Right cardiac atrium (tissue), 5 donors: Measurements from ENCODE around the gene RSAD1. TPM values are rescaled to one million over a fixed set of nuclear protein-coding genes. Genes with fewer than 3 reads are reported as not detected.

Experiments used
- ATAC-seq, 2 donors: fragments of 200-7000 bp; cut with Tn5 transposase; one replicate each; pipeline versions ENCODE4 v1.8.0 to v1.9.1; 2020; ENCODE audit warnings: moderate library complexity in 2 of 2, mild to moderate bottlenecking in 1 of 2
- DNase-seq, 3 donors: peaks; one replicate each; pipeline ENCODE4 v3.0.0-alpha.2; 2020
- H3K27ac ChIP-seq: one replicate; pipeline ENCODE4 v1.5.1; 2013; ENCODE audit warnings: mild to moderate bottlenecking, low read length, control low read depth, moderate library complexity
- H3K27me3 ChIP-seq: one replicate; pipeline ENCODE4 v1.6.1; 2013; ENCODE audit not compliant: control insufficient read depth, insufficient read depth
- H3K4me1 ChIP-seq: one replicate; pipeline ENCODE4 v1.6.1; 2013; ENCODE audit warnings: low read length; ENCODE audit not compliant: control insufficient read depth, insufficient read depth
- H3K4me3 ChIP-seq: one replicate; pipeline ENCODE4 v1.5.1; 2013; ENCODE audit warnings: low read length, control low read depth
- H3K9me3 ChIP-seq: one replicate; pipeline ENCODE4 v1.6.1; 2013; ENCODE audit warnings: low read length; ENCODE audit not compliant: control insufficient read depth
- WGBS: extraction: QIAGEN DNeasy Blood & Tissue Kit; methylation state at CpG from one replicate; pipeline ENCODE4 v1.1.7; 2013; 5-methylcytosine and 5-hydroxymethylcytosine counted together
- intact Hi-C, 4 donors: fragments of 100-400 bp; cut with DNase I; formaldehyde crosslinking; loops; one replicate each; pipeline versions ENCODE4 v1.11.0 to v1.14.0; 2022 to 2023
- polyA plus RNA-seq: library from polyadenylated mRNA; stranded (reverse); fragments of 200-250 nt; gene quantifications from one replicate; pipeline ENCODE4 v1.2.3, GENCODE V29; 2013
- total RNA-seq, 4 donors: library from RNA; stranded (reverse); fragmentation: NEBNext Ultra II Directional; extraction: Animal tissue kit (Norgen Biotek cat#: 25700); gene quantifications; one replicate each; pipeline ENCODE4 v1.2.1, GENCODE V29; 2021
- donor health status: healthy with polysubstance abuse.
- donor health status: DM: no; HTN: yes; CAD: no.
- donor health status: DM: no; HTN: no; CAD: no.
- donor health status: DM: no; HTN: yes; CAD: no; lungs with severe emphysema.
- donor health status: DM: yes; HTN: yes; CAD: no.

Gene RSAD1
- total and polyA plus RNA-seq, 5 donors = 23.9 to 38.5 (median 28.8) TPM

- ATAC-seq (no peak), DNase-seq (peak in 2 of 3 donors; percentile 7 to 9)
- Histone ChIP-seq H3K4me3 (no peak overlapping the region), H3K9me3 (no peaks in the 10 kb centered on the region), H3K27ac (no peak overlapping the region), H3K27me3 (no peaks in the 10 kb centered on the region), H3K4me1 (no peaks in the 10 kb centered on the region)
- intact Hi-C loops = no loop called here
- WGBS = 92% methylated on average over 10 of the region's 10 CpGs
These were observed 44.1 kb downstream of the RSAD1 start for GRCh38 chr17:50522766-50523165.

DNA sequence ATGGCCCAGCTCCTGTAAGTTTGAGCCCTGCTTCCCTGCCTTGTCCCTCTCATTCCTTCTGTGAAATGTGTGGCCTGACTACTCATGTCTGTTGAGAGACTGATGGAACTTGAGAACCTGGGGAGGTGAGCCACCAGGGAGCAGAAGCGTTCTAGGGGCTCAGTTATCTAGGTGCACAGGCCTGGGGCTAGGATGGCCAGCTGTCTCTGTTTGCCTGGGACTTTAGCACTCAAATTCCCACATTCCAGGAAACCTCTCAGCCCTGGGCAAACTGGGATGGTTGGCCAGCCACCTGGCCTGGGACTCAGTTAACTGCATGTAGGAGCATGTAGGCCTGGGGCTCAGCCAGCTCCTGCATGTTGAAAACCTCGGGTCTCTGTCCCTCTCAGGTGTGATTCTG lies 44.5 kb downstream of the RSAD1 start:
- Histone ChIP-seq H3K27ac (no peak overlapping the region), H3K9me3 (no peaks in the 10 kb centered on the region), H3K4me3 (no peak overlapping the region), H3K4me1 (no peaks in the 10 kb centered on the region), H3K27me3 (no peaks in the 10 kb centered on the region)
- peak in 2 of 3 donors; percentile 3 to 24 for DNase-seq
- no peak for ATAC-seq
- WGBS = 79% methylated on average over 2 of the region's 2 CpGs
- intact Hi-C loops = no loop called here

DNA sequence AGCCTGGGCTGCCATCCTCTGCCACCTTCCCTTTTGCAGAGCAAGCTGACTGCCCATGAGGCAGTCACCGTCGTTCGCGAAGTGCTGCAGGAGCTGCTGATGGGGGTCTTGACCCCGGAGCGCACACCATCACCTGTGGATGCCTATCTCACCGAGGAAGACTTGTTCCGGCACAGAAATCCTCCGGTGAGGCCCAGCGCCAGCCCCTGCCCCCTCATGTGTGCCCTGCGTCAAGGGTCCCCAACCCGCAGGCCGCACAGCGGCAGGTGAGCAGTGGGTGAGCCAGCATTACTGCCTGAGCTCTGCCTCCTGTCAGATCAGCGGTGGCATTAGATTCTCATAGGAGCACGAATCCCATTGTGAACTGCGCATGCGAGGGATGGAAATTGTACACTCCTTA lies 46.2 kb downstream of the RSAD1 start:
- no peaks in the 10 kb centered on the region for H3K4me1 ChIP-seq
- no peaks in the 10 kb centered on the region for H3K27me3 ChIP-seq
- H3K4me3 ChIP-seq = no peak overlapping the region
- no peak overlapping the region for H3K27ac ChIP-seq
- ATAC-seq (no peak), DNase-seq (peak in 1 of 3 donors; percentile 21)
- 91% methylated on average over 18 of the region's 18 CpGs for WGBS
- intact Hi-C loops = no loop called here
- no peaks in the 10 kb centered on the region for H3K9me3 ChIP-seq

GRCh38 chr17:50527155-50527762 lies 48.6 kb downstream of the RSAD1 start:
- DNase-seq (no peak), ATAC-seq (no peak)
- intact Hi-C loops = no loop called here
- Histone ChIP-seq H3K4me1 (peaks cover 3% of the 10 kb centered on the region), H3K4me3 (no peak overlapping the region), H3K27me3 (no peaks in the 10 kb centered on the region), H3K9me3 (no peaks in the 10 kb centered on the region), H3K27ac (no peak overlapping the region)
- whole genome bisulfite sequencing = 61% methylated on average over 5 of the region's 5 CpGs

GRCh38 chr17:50527949-50528474 lies 49.4 kb downstream of the RSAD1 start:
- Histone ChIP-seq H3K27ac (no peak overlapping the region), H3K27me3 (no peaks in the 10 kb centered on the region), H3K4me3 (no peak overlapping the region), H3K9me3 (no peaks in the 10 kb centered on the region), H3K4me1 (peaks cover 3% of the 10 kb centered on the region)
- intact Hi-C loops = no loop called here
- WGBS = 92% methylated on average over 4 of the region's 4 CpGs
- ATAC-seq = no peak
- DNase-seq = no peak

GRCh38 chr17:50529849-50530248 lies 51.2 kb downstream of the RSAD1 start:
- no peak overlapping the region for H3K27ac ChIP-seq
- intact Hi-C loops = loop anchor here in 3 of 4 donors (5.0 to 10.0 kb wide), 2 partner anchors 45 to 48 kb away; no protein-coding TSS in a partner anchor
- 88% methylated on average over 7 of the region's 7 CpGs for WGBS
- DNase-seq = no peak
- H3K9me3 ChIP-seq = no peaks in the 10 kb centered on the region
- H3K27me3 ChIP-seq = no peaks in the 10 kb centered on the region
- no peak for ATAC-seq
- peaks cover 3% of the 10 kb centered on the region for H3K4me1 ChIP-seq
- H3K4me3 ChIP-seq = no peak overlapping the region

GRCh38 chr17:50531428-50532025 lies 52.9 kb downstream of the RSAD1 start:
- Histone ChIP-seq H3K4me3 (no peak overlapping the region), H3K27me3 (no peaks in the 10 kb centered on the region), H3K9me3 (no peaks in the 10 kb centered on the region), H3K4me1 (peaks cover 3% of the 10 kb centered on the region), H3K27ac (no peak overlapping the region)
- 57% methylated on average over 6 of the region's 6 CpGs for WGBS
- ATAC-seq (no peak), DNase-seq (no peak)
- intact Hi-C loops = loop anchor here in 3 of 4 donors (5.0 to 10.0 kb wide), 2 partner anchors 47 to 49 kb away; no protein-coding TSS in a partner anchor

- 1% methylated on average over 21 of the region's 21 CpGs for WGBS
- no peak for DNase-seq
- H3K4me1 ChIP-seq = peaks cover 3% of the 10 kb centered on the region
- H3K27me3 ChIP-seq = no peaks in the 10 kb centered on the region
- H3K9me3 ChIP-seq = no peaks in the 10 kb centered on the region
- peak; percentile 29 to 40 for ATAC-seq
- peak within 1 kb of the TSS; percentile 28 for H3K27ac ChIP-seq
- intact Hi-C loops = loop anchor here in 3 of 4 donors (5.0 to 10.0 kb wide), 2 partner anchors 48 to 50 kb away; no protein-coding TSS in a partner anchor
- peak within 1 kb of the TSS; percentile 20 for H3K4me3 ChIP-seq
These were observed 53.9 kb downstream of the RSAD1 start, which contains the start of gene EPN3 for GRCh38 chr17:50532452-50533024. TSS of gene EPN3 (plus strand) at chr17:50532735. CDS start at chr17:50536557, 3,822 bp downstream.

DNA sequence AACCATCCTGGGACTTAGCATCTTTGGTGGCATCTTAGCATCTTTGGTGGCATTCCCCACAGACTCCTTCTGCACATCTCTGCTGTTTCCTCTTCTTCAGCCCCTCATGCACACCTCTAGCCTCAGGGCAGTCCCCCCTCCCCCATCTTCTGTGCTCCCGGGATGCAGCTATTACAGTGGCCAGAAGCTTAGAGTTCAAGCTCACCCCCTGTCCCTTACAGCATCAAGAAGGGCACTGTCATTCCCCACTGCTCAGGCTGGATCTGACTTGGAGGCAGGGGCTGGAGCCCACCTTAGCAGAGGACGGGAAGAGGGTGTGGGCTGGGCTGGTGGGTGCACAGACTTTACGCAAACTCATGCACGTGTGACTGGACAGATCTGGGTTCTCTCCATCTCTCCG lies 54.5 kb downstream of the RSAD1 start:
- intact Hi-C loops = loop anchor here in 3 of 4 donors (5.0 to 10.0 kb wide), 2 partner anchors 48 to 51 kb away; no protein-coding TSS in a partner anchor
- H3K9me3 ChIP-seq = no peaks in the 10 kb centered on the region

GRCh38 chr17:50533720-50534148 lies 55.1 kb downstream of the RSAD1 start:
- DNase-seq (peak; percentile 75 to 95 (median 89)), ATAC-seq (peak; percentile 68 to 75)
- H3K27me3 ChIP-seq = no peaks in the 10 kb centered on the region
- intact Hi-C loops = loop anchor here in 3 of 4 donors (5.0 to 10.0 kb wide), 2 partner anchors 49 to 51 kb away; no protein-coding TSS in a partner anchor
- peak overlapping the region; percentile 28 for H3K27ac ChIP-seq
- WGBS = under 1% methylated on average over 17 of the region's 17 CpGs
- H3K4me1 ChIP-seq = peaks cover 3% of the 10 kb centered on the region
- H3K9me3 ChIP-seq = no peaks in the 10 kb centered on the region
- no peak overlapping the region for H3K4me3 ChIP-seq

More for the DNA sequence above, 54.5 kb downstream of the RSAD1 start:
- H3K4me1 ChIP-seq = peaks cover 3% of the 10 kb centered on the region
- WGBS = 18% methylated on average over 5 of the region's 5 CpGs
- peak in 1 of 2 donors; percentile 10 for ATAC-seq
- no peak for DNase-seq
- H3K27ac ChIP-seq = peak overlapping the region; percentile 28
- no peaks in the 10 kb centered on the region for H3K27me3 ChIP-seq
- peak overlapping the region; percentile 20 for H3K4me3 ChIP-seq
